Stimulated activated naive CD4-positive, alpha-beta T cell treated with Interleukin-2 at 50 U/mL for 16 hours (primary cell): ENCODE measurements around the gene CHRM4.
A peak's percentile ranks its signal among the peaks of the same experiment; 100 is the strongest.

Source experiments
- DNase-seq: peaks from one replicate; lab custom pipeline; 2025; lab: John Stamatoyannopoulos, UW

The CHRM4 gene

GRCh38 chr11:46391578-46392420 is at the start of gene CHRM4:
CHRM4 (minus strand) TSS chr11:46391776; CDS start chr11:46386557, 5,219 bp downstream.
- DNase-seq: peak; percentile 7

GRCh38 chr11:46438211-46438610 is 46.6 kb upstream of the CHRM4 start:
- DNase-seq: no peak

GRCh38 chr11:46437122-46437689 is 45.6 kb upstream of the CHRM4 start:
- DNase-seq: no peak

- no peak for DNase-seq
Observed at GRCh38 chr11:46436113-46436512, 44.5 kb upstream of the CHRM4 start.

GRCh38 chr11:46435679-46436078 is 44.1 kb upstream of the CHRM4 start:
- DNase-seq: no peak

GRCh38 chr11:46431211-46431610 is 39.6 kb upstream of the CHRM4 start:
- DNase-seq: no peak

- DNase-seq: no peak
Observed at GRCh38 chr11:46429717-46430116, 38.1 kb upstream of the CHRM4 start.

- DNase-seq: no peak
Observed at GRCh38 chr11:46427364-46427763, 35.8 kb upstream of the CHRM4 start.

GRCh38 chr11:46426233-46426991 is 34.8 kb upstream of the CHRM4 start:
- DNase-seq: no peak

GRCh38 chr11:46422588-46422987 is 31.0 kb upstream of the CHRM4 start:
- DNase-seq: no peak

- DNase-seq: no peak
Observed at GRCh38 chr11:46421257-46421880, 29.8 kb upstream of the CHRM4 start.

GRCh38 chr11:46420513-46420912 is 28.9 kb upstream of the CHRM4 start:
- no peak for DNase-seq

- no peak for DNase-seq
Observed at GRCh38 chr11:46418751-46419150, 27.2 kb upstream of the CHRM4 start.

GRCh38 chr11:46417711-46418110 is 26.1 kb upstream of the CHRM4 start:
- DNase-seq: no peak

GRCh38 chr11:46414879-46415278 is 23.3 kb upstream of the CHRM4 start:
- no peak for DNase-seq

- DNase-seq: no peak
Observed at GRCh38 chr11:46414466-46414796, 22.9 kb upstream of the CHRM4 start.

GRCh38 chr11:46413760-46414465 is 22.3 kb upstream of the CHRM4 start:
- no peak for DNase-seq

GRCh38 chr11:46410021-46410420 is 18.4 kb upstream of the CHRM4 start:
- DNase-seq: no peak

GRCh38 chr11:46408407-46408986 is 16.9 kb upstream of the CHRM4 start:
- no peak for DNase-seq

- DNase-seq: no peak
Observed at GRCh38 chr11:46407635-46408034, 16.1 kb upstream of the CHRM4 start.

GRCh38 chr11:46404476-46405017 is 13.0 kb upstream of the CHRM4 start:
- no peak for DNase-seq
